Thymus (tissue), 11 donors: ENCODE results near the gene SCIMP. TPM values are rescaled to one million over a fixed set of nuclear protein-coding genes. Genes with fewer than 3 reads are reported as not detected.
"Not testable (repeated sequence)": the region's sequence is repeated elsewhere in the genome, so short reads cannot be mapped to it uniquely, and the experiment has no call there.

Experiments used
- DNase-seq, 9 donors: peaks; one replicate each; pipeline ENCODE4 v3.0.0-alpha.2; 2013; ENCODE audit warnings: low spot score in 9 of 9, low read depth in 6 of 9, missing footprints in 1 of 9
- H3K27ac ChIP-seq, 2 donors: one replicate each; pipeline ENCODE4 v1.5.1; 2013; ENCODE audit warnings: control low read depth in 1 of 2, low read depth in 1 of 2, low read length in 1 of 2, mild to moderate bottlenecking in 1 of 2, moderate library complexity in 1 of 2
- H3K27me3 ChIP-seq, 2 donors: one replicate each; pipeline ENCODE4 v1.5.1; 2013; ENCODE audit warnings: low read length in 1 of 2; ENCODE audit not compliant: control insufficient read depth in 2 of 2, insufficient read depth in 1 of 2
- H3K36me3 ChIP-seq, 2 donors: one replicate each; pipeline ENCODE4 v1.5.1; 2013; ENCODE audit warnings: low read length in 1 of 2, mild to moderate bottlenecking in 1 of 2, moderate library complexity in 1 of 2; ENCODE audit not compliant: control insufficient read depth in 2 of 2, insufficient read depth in 2 of 2
- H3K4me1 ChIP-seq, 2 donors: one replicate each; pipeline ENCODE4 v1.5.1; 2013; ENCODE audit warnings: low read length in 2 of 2; ENCODE audit not compliant: control insufficient read depth in 2 of 2, insufficient read depth in 2 of 2
- H3K4me3 ChIP-seq, 2 donors: one replicate each; pipeline ENCODE4 v1.5.1; 2013; ENCODE audit warnings: low read length in 2 of 2, control low read depth in 1 of 2, mild to moderate bottlenecking in 1 of 2
- H3K9me3 ChIP-seq, 2 donors: one replicate each; pipeline ENCODE4 v1.5.1; 2013; ENCODE audit warnings: low read length in 1 of 2, mild to moderate bottlenecking in 1 of 2; ENCODE audit not compliant: control insufficient read depth in 2 of 2, insufficient read depth in 1 of 2
- whole genome bisulfite sequencing: extraction: QIAGEN DNeasy Blood & Tissue Kit; methylation state at CpG from one replicate; pipeline ENCODE4 v1.1.7; 2013; 5-methylcytosine and 5-hydroxymethylcytosine counted together
- polyA plus RNA-seq: library from polyadenylated mRNA; stranded (reverse); fragments of 200-250 nt; gene quantifications from one replicate; pipeline ENCODE4 v1.2.3, GENCODE V29; 2013
- total RNA-seq: library from RNA; stranded (reverse); fragments of 120-200 nt; gene quantifications from one replicate; pipeline ENCODE4 v1.2.4, GENCODE V29; 2013
- donor health status: healthy.

SCIMP gene
- total and polyA plus RNA-seq, 2 donors: 0.80 to 5.1 TPM

GRCh38 chr17:5241861-5242671, 7.4 kb upstream of the SCIMP start:
- no peaks in the 10 kb centered on the region for H3K9me3 ChIP-seq
- DNase-seq: peak in 5 of 9 donors; percentile 39 to 84 (median 56)
- peaks cover 8 to 31% of the 10 kb centered on the region in 2 donors for H3K4me1 ChIP-seq
- no peaks in the 10 kb centered on the region for H3K27me3 ChIP-seq
- H3K4me3 ChIP-seq: peak overlapping the region in 1 of 2 donors; percentile 1
- WGBS: 66% methylated on average over 10 of the region's 10 CpGs
- peak overlapping the region; percentile 96 for H3K27ac ChIP-seq
- H3K36me3 ChIP-seq: no peaks in the 10 kb centered on the region

- not testable (repeated sequence) for DNase-seq, H3K27me3 ChIP-seq, H3K36me3 ChIP-seq, H3K4me3 ChIP-seq, H3K9me3 ChIP-seq, H3K27ac ChIP-seq
- H3K4me1 ChIP-seq: peaks cover 8 to 31% of the 10 kb centered on the region in 2 donors
- 89% methylated on average over 7 of the region's 7 CpGs for WGBS
Observed at GRCh38 chr17:5239769-5240168, 5.1 kb upstream of the SCIMP start.

- no peak for DNase-seq
- Histone ChIP-seq H3K27ac (no peak overlapping the region), H3K27me3 (no peaks in the 10 kb centered on the region), H3K36me3 (peaks cover 0 to 4% of the 10 kb centered on the region in 2 donors), H3K9me3 (no peaks in the 10 kb centered on the region), H3K4me1 (peaks cover 8 to 30% of the 10 kb centered on the region in 2 donors), H3K4me3 (no peak overlapping the region)
- WGBS: 82% methylated on average over 4 of the region's 4 CpGs
Observed at GRCh38 chr17:5238333-5238732, 3.7 kb upstream of the SCIMP start.

- WGBS: 36% methylated on average over 6 of the region's 6 CpGs
- peak in 1 of 9 donors; percentile 48 for DNase-seq
- Histone ChIP-seq H3K36me3 (peaks cover 0 to 6% of the 10 kb centered on the region in 2 donors), H3K4me1 (peaks cover 8 to 23% of the 10 kb centered on the region in 2 donors), H3K27me3 (no peaks in the 10 kb centered on the region), H3K27ac (no peak overlapping the region), H3K9me3 (no peaks in the 10 kb centered on the region), H3K4me3 (no peak overlapping the region)
Observed at GRCh38 chr17:5237541-5238016, 2.9 kb upstream of the SCIMP start.

GRCh38 chr17:5236938-5237540, 2.4 kb upstream of the SCIMP start:
- no peaks in the 10 kb centered on the region for H3K27me3 ChIP-seq
- WGBS: 63% methylated on average over 3 of the region's 3 CpGs
- H3K27ac ChIP-seq: peak overlapping the region in 1 of 2 donors; percentile 2
- DNase-seq: no peak
- peaks cover 4 to 18% of the 10 kb centered on the region in 2 donors for H3K4me1 ChIP-seq
- no peak overlapping the region for H3K4me3 ChIP-seq
- no peaks in the 10 kb centered on the region for H3K9me3 ChIP-seq
- peaks cover 0 to 9% of the 10 kb centered on the region in 2 donors for H3K36me3 ChIP-seq

- H3K4me3 ChIP-seq, H3K27me3 ChIP-seq, H3K4me1 ChIP-seq, DNase-seq, H3K9me3 ChIP-seq, H3K36me3 ChIP-seq, H3K27ac ChIP-seq: not testable (repeated sequence)
- 97% methylated on average over 7 of the region's 7 CpGs for WGBS
Observed at GRCh38 chr17:5233492-5233891, 1.2 kb downstream of the SCIMP start.

- peak overlapping the region; percentile 66 to 80 for H3K27ac ChIP-seq
- 93% methylated on average over 15 of the region's 15 CpGs for WGBS
- peaks cover 6 to 17% of the 10 kb centered on the region in 2 donors for H3K4me1 ChIP-seq
- H3K27me3 ChIP-seq: no peaks in the 10 kb centered on the region
- no peak overlapping the region for H3K4me3 ChIP-seq
- DNase-seq: peak in 4 of 9 donors; percentile 34 to 67 (median 54)
- peaks cover 0 to 5% of the 10 kb centered on the region in 2 donors for H3K36me3 ChIP-seq
- no peaks in the 10 kb centered on the region for H3K9me3 ChIP-seq
Observed at GRCh38 chr17:5226940-5227878, 7.5 kb downstream of the SCIMP start.

GRCh38 chr17:5225668-5226457, 8.8 kb downstream of the SCIMP start:
- Histone ChIP-seq H3K4me1 (peaks cover 8 to 20% of the 10 kb centered on the region in 2 donors), H3K27ac (peak overlapping the region in 1 of 2 donors; percentile 58), H3K4me3 (no peak overlapping the region), H3K27me3 (no peaks in the 10 kb centered on the region), H3K36me3 (peaks cover 0 to 5% of the 10 kb centered on the region in 2 donors), H3K9me3 (no peaks in the 10 kb centered on the region)
- WGBS: 91% methylated on average over 17 of the region's 17 CpGs
- no peak for DNase-seq
